Spleen (tissue), 13 donors: ENCODE measurements around the gene RASGEF1B. TPM values are rescaled to one million over a fixed set of nuclear protein-coding genes. Genes with fewer than 3 reads are reported as not detected.
A peak's percentile ranks its signal among the peaks of the same experiment; 100 is the strongest.

Experiments used
- DNase-seq: peaks from one replicate; pipeline ENCODE4 v3.0.0-alpha.2; 2020
- H3K27ac ChIP-seq, 8 donors: fragments of 200-600 bp; sonication (generic) in 7 of 8; 1 replicate in 4 of 8; 2 replicates in 4 of 8; pipeline versions ENCODE4 v1.5.0 to v1.8.0; 2016 to 2021; ENCODE audit warnings: inconsistent platforms in 4 of 8, mild to moderate bottlenecking in 4 of 8, moderate library complexity in 1 of 8
- H3K27me3 ChIP-seq, 7 donors: fragments of 200-600 bp; sonication (generic) in 6 of 7; replicated peaks in 1 of 7; 1 replicate in 4 of 7; 2 replicates in 3 of 7; pipeline versions ENCODE4 v1.5.0 to v1.8.0; 2016 to 2021; ENCODE audit warnings: inconsistent platforms in 3 of 7, mild to moderate bottlenecking in 1 of 7
- H3K36me3 ChIP-seq, 6 donors: fragments of 200-600 bp; sonication (generic) in 5 of 6; 1 replicate in 4 of 6; 2 replicates in 2 of 6; pipeline versions ENCODE4 v1.5.0 to v1.8.0; 2016 to 2021; ENCODE audit warnings: inconsistent platforms in 2 of 6
- H3K4me1 ChIP-seq, 6 donors: fragments of 200-600 bp; sonication (generic) in 5 of 6; 1 replicate in 3 of 6; 2 replicates in 3 of 6; pipeline versions ENCODE4 v1.5.0 to v1.8.0; 2016 to 2021; ENCODE audit warnings: inconsistent platforms in 3 of 6
- H3K4me3 ChIP-seq, 8 donors: fragments of 200-600 bp; sonication (generic) in 7 of 8; 1 replicate in 4 of 8; 2 replicates in 4 of 8; pipeline versions ENCODE4 v1.5.0 to v1.8.0; 2016 to 2021; ENCODE audit warnings: inconsistent platforms in 4 of 8, mild to moderate bottlenecking in 4 of 8, moderate library complexity in 2 of 8
- H3K9me3 ChIP-seq, 8 donors: fragments of 200-600 bp; sonication (generic) in 7 of 8; 1 replicate in 4 of 8; 2 replicates in 4 of 8; pipeline versions ENCODE4 v1.5.0 to v1.8.0; 2016 to 2021; ENCODE audit warnings: inconsistent platforms in 4 of 8
- POLR2A ChIP-seq, 3 donors: fragments of 450-650 bp; IDR thresholded peaks; one replicate each; pipeline ENCODE4 v1.5.1; 2017; ENCODE audit warnings: antibody characterized with exemption in 3 of 3, mild to moderate bottlenecking in 1 of 3
- POLR2AphosphoS5 ChIP-seq, 3 donors: sonication (generic); formaldehyde crosslinking; IDR thresholded peaks; one replicate each; pipeline ENCODE4 v1.5.1; 2017; ENCODE audit warnings: antibody characterized with exemption in 3 of 3
- WGBS, 5 donors: extraction: QIAGEN DNeasy Blood & Tissue Kit in 3 of 5; methylation state at CpG; one replicate each; pipeline versions ENCODE4 v1.1.5 to v1.1.7; 2013 to 2018; 5-methylcytosine and 5-hydroxymethylcytosine counted together
- intact Hi-C: fragments of 100-400 bp; cut with DNase I; formaldehyde crosslinking; loops from one replicate; pipeline ENCODE4 v1.15.0; 2023; ENCODE audit warnings: low total_unique reads
- long read RNA-seq, 2 donors: transcript quantifications; one replicate each; lab custom pipeline, GENCODE V29; 2026
- polyA plus RNA-seq, 3 donors: library from polyadenylated mRNA; stranded (reverse); fragments of 200-250 nt; gene quantifications; one replicate each; pipeline ENCODE4 v1.2.1, GENCODE V29; 2013
- total RNA-seq, 7 donors: library from RNA; depleted of rRNA in 3 of 7; stranded (reverse); fragments of >200 nt in 3 of 7; fragmentation: NEBNext Ultra II Directional in 4 of 7; extraction: Animal tissue kit (Norgen Biotek cat#: 25700) in 4 of 7; gene quantifications; one replicate each; pipeline versions ENCODE4 v1.1.0 to v1.2.1, GENCODE V29; 2016 to 2021
- TF ChIP-seq, protein P1 (sequence below), 11 experiments: fragments of 200-600 bp in 7 of 11; fragments of 450-650 bp in 4 of 11; sonication (generic) in 4 of 11; IDR thresholded peaks in 8 of 11; conservative IDR thresholded peaks in 3 of 11; 1 replicate in 7 of 11; 2 replicates in 4 of 11; pipeline versions ENCODE4 v1.4.0 to v1.8.0; 2016 to 2021; ENCODE audit warnings: antibody characterized with exemption in 11 of 11, inconsistent platforms in 4 of 11, mild to moderate bottlenecking in 1 of 11
- donor health status: healthy with polysubstance abuse.
- donor health status: DM: no; HTN: no; CAD: no; lungs with moderate emphysema.
- donor health status: DM: no; HTN: no; CAD: no.
- donor health status: Bipolar disorder and iron deficiency.
- donor health status: healthy.
- donor health status: DM: no; HTN: no; CAD: no.
- donor health status: DM: yes; HTN: yes; CAD: no.

The RASGEF1B gene
- total RNA-seq (10 to 100 TPM; 28.6 to 69.5 (median 34.9) TPM), polyA plus RNA-seq (10 to 100 TPM in 1 of 3 donors, 1 to 10 TPM in 2; 9.4 to 11.9 (median 9.6) TPM)
- long read RNA-seq, donor 1 = 0 reads
- long read RNA-seq, donor 2, partial matches to known transcripts = 0 of 1 reads
- long read RNA-seq, donor 2, other reads (novel, unspliced or antisense) = 0 of 1 reads

DNA sequence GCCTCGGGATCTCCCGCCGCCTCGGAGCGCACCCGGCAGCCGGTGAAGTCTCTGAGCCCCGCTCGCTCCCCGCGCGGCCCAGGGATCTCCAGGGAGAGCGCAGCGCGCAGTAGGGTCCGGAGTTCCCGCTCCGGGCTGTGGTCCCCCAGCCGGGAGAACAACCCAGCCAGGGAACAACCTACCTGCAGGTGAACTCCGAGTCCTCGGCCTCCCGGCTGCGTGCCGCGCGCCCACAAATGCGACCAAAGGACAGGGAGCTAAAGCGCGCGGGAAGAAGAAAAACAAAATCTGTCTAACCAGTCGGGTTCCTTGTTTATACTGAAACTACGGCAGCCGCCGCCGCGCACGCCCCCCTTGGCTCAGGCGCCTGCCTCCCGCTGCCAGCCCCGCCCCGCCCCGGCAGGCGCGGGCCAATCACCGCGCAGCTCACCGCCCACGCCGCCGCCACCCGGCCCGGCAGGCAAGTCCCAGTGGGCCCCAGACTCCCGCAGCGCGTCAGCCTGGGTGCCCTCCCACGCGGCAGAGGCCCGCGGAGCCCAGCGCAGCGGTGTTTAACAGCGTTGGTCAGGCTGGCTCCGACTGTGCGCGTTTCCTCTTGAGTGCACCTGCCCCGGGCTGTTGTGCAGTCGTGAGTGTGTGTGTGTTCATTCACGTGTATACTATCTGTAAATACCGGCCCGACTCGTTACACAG lies at the start of gene RASGEF1B:
Gene RASGEF1B (minus strand): TSS at position 320 of the 693 bp plus-strand sequence. CDS start 12,399 bp downstream, outside the sequence.
- Histone ChIP-seq H3K27ac (peak within 1 kb of the TSS; percentile 85 to 98 (median 94)), H3K9me3 (no peaks in the 10 kb centered on the region), H3K36me3 (no peaks in the 10 kb centered on the region), H3K4me1 (peaks cover 7 to 68% (median 53%) of the 10 kb centered on the region in 6 donors), H3K4me3 (peak within 1 kb of the TSS; percentile 73 to 96 (median 92)), H3K27me3 (no peaks in the 10 kb centered on the region)
- DNase-seq = peak; percentile 98
- intact Hi-C loops = no loop called here
- TF ChIP-seq POLR2AphosphoS5 (IDR thresholded peaks at IDR 0.05) = peak; percentile 96
- TF ChIP-seq POLR2A (IDR thresholded peaks at IDR 0.05) = peak in 2 of 3 donors; percentile 55 to 93
- TF ChIP-seq, protein P1, sequence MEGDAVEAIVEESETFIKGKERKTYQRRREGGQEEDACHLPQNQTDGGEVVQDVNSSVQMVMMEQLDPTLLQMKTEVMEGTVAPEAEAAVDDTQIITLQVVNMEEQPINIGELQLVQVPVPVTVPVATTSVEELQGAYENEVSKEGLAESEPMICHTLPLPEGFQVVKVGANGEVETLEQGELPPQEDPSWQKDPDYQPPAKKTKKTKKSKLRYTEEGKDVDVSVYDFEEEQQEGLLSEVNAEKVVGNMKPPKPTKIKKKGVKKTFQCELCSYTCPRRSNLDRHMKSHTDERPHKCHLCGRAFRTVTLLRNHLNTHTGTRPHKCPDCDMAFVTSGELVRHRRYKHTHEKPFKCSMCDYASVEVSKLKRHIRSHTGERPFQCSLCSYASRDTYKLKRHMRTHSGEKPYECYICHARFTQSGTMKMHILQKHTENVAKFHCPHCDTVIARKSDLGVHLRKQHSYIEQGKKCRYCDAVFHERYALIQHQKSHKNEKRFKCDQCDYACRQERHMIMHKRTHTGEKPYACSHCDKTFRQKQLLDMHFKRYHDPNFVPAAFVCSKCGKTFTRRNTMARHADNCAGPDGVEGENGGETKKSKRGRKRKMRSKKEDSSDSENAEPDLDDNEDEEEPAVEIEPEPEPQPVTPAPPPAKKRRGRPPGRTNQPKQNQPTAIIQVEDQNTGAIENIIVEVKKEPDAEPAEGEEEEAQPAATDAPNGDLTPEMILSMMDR (IDR thresholded peaks at IDR 0.05 in 8 of 11, conservative IDR thresholded peaks at IDR 0.05 in 3 of 11) = no peak
- 0 to 1% (median 1%) methylated on average over 44 to 71 of the region's 71 CpGs for WGBS, 5 donors

DNA sequence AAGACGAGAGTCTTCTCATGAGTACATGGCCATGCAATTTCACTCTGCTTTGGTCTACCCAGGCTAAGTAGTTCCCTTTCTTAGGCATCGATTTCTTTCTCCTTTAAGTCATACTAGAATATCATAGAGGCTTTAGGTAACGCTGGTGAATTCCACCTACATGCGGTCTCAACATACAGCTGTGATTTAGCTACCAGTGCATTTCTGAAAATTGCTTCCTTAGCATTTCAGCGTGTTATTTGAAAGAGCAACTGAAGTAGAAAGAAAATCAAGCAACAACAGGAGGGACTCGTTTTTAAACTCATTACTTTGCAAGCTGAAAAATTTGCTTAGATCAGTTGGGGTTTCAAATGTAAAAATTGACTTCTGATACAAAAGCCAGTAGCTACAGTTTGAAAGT lies 48.1 kb upstream of the RASGEF1B start:
- Histone ChIP-seq H3K27ac (no peak overlapping the region), H3K27me3 (no peaks in the 10 kb centered on the region), H3K4me3 (no peak overlapping the region), H3K9me3 (no peaks in the 10 kb centered on the region), H3K4me1 (peaks cover 4 to 41% (median 9%) of the 10 kb centered on the region in 6 donors), H3K36me3 (no peaks in the 10 kb centered on the region)
- intact Hi-C loops = no loop called here
- WGBS, 5 donors = 68 to 72% (median 70%) methylated on average over 6 of the region's 6 CpGs
- no peak for DNase-seq
- no peak for TF ChIP-seq POLR2A (IDR thresholded peaks at IDR 0.05)
- TF ChIP-seq POLR2AphosphoS5 (IDR thresholded peaks at IDR 0.05) = no peak
- TF ChIP-seq, protein P1 (IDR thresholded peaks at IDR 0.05 in 8 of 11, conservative IDR thresholded peaks at IDR 0.05 in 3 of 11) = no peak

DNA sequence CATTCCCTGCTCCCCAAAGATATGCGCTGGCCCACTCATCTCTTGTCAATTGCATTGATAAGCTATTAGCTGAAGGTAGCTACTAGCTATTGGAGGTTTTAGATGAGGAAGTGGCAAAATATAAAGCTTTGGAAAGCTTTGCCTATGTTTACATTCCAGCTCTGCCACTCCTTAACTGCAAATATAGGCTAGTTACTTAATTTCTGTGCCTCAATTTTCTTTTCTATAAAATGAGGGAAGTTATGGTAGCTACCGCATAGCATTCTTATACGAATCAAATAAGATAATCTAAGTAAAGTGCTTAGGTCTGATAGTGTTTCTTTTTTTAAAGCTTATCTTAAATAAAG lies 47.7 kb upstream of the RASGEF1B start:
- no peak for DNase-seq
- H3K36me3 ChIP-seq = no peaks in the 10 kb centered on the region
- no peaks in the 10 kb centered on the region for H3K9me3 ChIP-seq
- H3K4me3 ChIP-seq = no peak overlapping the region
- H3K27ac ChIP-seq = no peak overlapping the region
- intact Hi-C loops = no loop called here
- 93 to 99% (median 98%) methylated on average over 3 of the region's 3 CpGs for WGBS, 5 donors
- TF ChIP-seq, protein P1 (IDR thresholded peaks at IDR 0.05 in 8 of 11, conservative IDR thresholded peaks at IDR 0.05 in 3 of 11) = no peak
- TF ChIP-seq POLR2AphosphoS5 (IDR thresholded peaks at IDR 0.05) = no peak
- no peak for TF ChIP-seq POLR2A (IDR thresholded peaks at IDR 0.05)
- no peaks in the 10 kb centered on the region for H3K27me3 ChIP-seq
- H3K4me1 ChIP-seq = peaks cover 4 to 37% (median 9%) of the 10 kb centered on the region in 6 donors

DNA sequence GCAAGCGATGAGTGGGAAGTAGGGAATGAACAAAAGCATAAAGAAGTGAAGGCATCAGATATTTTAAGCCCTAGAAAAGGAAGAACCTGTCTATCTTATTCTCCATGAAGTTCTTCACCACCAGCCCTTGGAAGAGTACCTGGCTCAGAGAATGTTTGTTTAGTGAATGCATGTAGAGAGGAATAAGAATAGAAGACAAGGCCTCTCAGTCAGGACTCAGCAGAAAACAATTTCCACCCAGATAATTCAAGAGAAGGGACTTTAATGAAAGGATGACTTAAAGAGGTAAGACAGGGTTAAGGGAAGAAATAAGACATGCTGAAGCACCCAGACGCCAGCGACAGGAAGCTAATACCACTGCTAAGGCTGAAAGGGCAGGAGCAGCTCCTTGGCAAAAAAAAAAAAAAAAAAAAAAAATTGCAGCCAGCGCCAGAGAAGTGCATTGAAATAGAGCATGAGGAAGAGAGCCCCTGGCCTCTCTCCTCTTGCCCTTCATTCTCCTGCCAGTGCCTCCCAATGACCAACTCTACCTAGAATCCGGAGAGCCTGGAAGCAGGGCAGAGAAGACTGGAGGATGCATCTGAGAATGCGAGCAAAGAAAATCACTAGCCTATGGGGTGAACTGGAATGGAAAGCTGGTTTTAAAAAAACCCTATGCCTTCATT lies 47.2 kb upstream of the RASGEF1B start:
- Histone ChIP-seq H3K36me3 (no peaks in the 10 kb centered on the region), H3K9me3 (no peaks in the 10 kb centered on the region), H3K27ac (no peak overlapping the region), H3K27me3 (no peaks in the 10 kb centered on the region), H3K4me1 (peaks cover 7 to 37% (median 9%) of the 10 kb centered on the region in 6 donors), H3K4me3 (no peak overlapping the region)
- DNase-seq = no peak
- TF ChIP-seq POLR2AphosphoS5 (IDR thresholded peaks at IDR 0.05) = no peak
- no peak for TF ChIP-seq POLR2A (IDR thresholded peaks at IDR 0.05)
- TF ChIP-seq, protein P1 (IDR thresholded peaks at IDR 0.05 in 8 of 11, conservative IDR thresholded peaks at IDR 0.05 in 3 of 11) = no peak
- intact Hi-C loops = no loop called here
- 50 to 74% (median 56%) methylated on average over 6 of the region's 6 CpGs for WGBS, 5 donors
